Mesendoderm (in vitro differentiated cells): ENCODE data around the gene PLCE1.

ENCODE experiments used
- DNase-seq: peaks from one replicate; pipeline ENCODE4 v3.0.0; 2013
- H2AK5ac ChIP-seq: 2 replicates; pipeline ENCODE4 v1.6.1; 2013; ENCODE audit warnings: low read length, inconsistent platforms
- H2BK120ac ChIP-seq: 2 replicates; pipeline ENCODE4 v1.6.1; 2013; ENCODE audit warnings: low read depth, mild to moderate bottlenecking, low read length, moderate library complexity, mixed read lengths
- H2BK15ac ChIP-seq: replicated peaks from 2 replicates; pipeline ENCODE4 v1.6.1; 2013; ENCODE audit warnings: low read depth, mild to moderate bottlenecking, moderate library complexity
- H2BK5ac ChIP-seq: 2 replicates; pipeline ENCODE4 v1.6.1; 2013; ENCODE audit warnings: low read length, inconsistent platforms
- H3K18ac ChIP-seq: 2 replicates; pipeline ENCODE4 v1.6.1; 2013; ENCODE audit warnings: mild to moderate bottlenecking, low read length, mixed read lengths
- H3K23ac ChIP-seq: one replicate; pipeline ENCODE4 v1.6.1; 2013; ENCODE audit warnings: low read length
- H3K27ac ChIP-seq: 2 replicates; pipeline ENCODE4 v1.5.1; 2013; ENCODE audit warnings: low read depth, mild to moderate bottlenecking, inconsistent platforms, low read length, moderate library complexity
- H3K27me3 ChIP-seq: 2 replicates; pipeline ENCODE4 v1.6.1; 2013; ENCODE audit warnings: low read length, control low read depth, mild to moderate bottlenecking, inconsistent platforms; ENCODE audit not compliant: insufficient read depth, poor library complexity
- H3K36me3 ChIP-seq: 2 replicates; pipeline ENCODE4 v1.6.1; 2013; ENCODE audit warnings: low read length, inconsistent platforms; ENCODE audit not compliant: control insufficient read depth, insufficient read depth
- H3K4ac ChIP-seq: one replicate; pipeline ENCODE4 v1.6.1; 2013; ENCODE audit warnings: low read depth, mild to moderate bottlenecking, low read length, moderate library complexity
- H3K4me1 ChIP-seq: 2 replicates; pipeline ENCODE4 v1.6.1; 2013; ENCODE audit warnings: low read depth, low read length, inconsistent platforms; ENCODE audit not compliant: control insufficient read depth
- H3K4me2 ChIP-seq: 2 replicates; pipeline ENCODE4 v1.6.1; 2013; ENCODE audit warnings: low read length
- H3K4me3 ChIP-seq: 2 replicates; pipeline ENCODE4 v1.5.1; 2013; ENCODE audit warnings: mild to moderate bottlenecking, low read length
- H3K56ac ChIP-seq: one replicate; pipeline ENCODE4 v1.6.1; 2013; ENCODE audit warnings: low read length
- H3K79me1 ChIP-seq: 2 replicates; pipeline ENCODE4 v1.6.1; 2013; ENCODE audit warnings: low read length, inconsistent platforms
- H3K79me2 ChIP-seq: 2 replicates; pipeline ENCODE4 v1.6.1; 2013; ENCODE audit warnings: mild to moderate bottlenecking, low read length; ENCODE audit not compliant: control insufficient read depth, insufficient read depth
- H3K9ac ChIP-seq: 2 replicates; pipeline ENCODE4 v1.6.1; 2013; ENCODE audit warnings: low read length, inconsistent platforms
- H4K5ac ChIP-seq: one replicate; pipeline ENCODE4 v1.6.1; 2013; ENCODE audit warnings: low read length
- H4K8ac ChIP-seq: one replicate; pipeline ENCODE4 v1.6.1; 2013; ENCODE audit warnings: low read depth, mild to moderate bottlenecking, control low read depth, low read length, moderate library complexity
- whole genome bisulfite sequencing: extraction: QIAGEN DNeasy Blood & Tissue Kit; methylation state at CpG from one replicate; pipeline ENCODE4 v1.1.7; 2013; ENCODE audit warnings: low lambda C conversion rate, missing lambda C conversion rate; ENCODE audit not compliant: insufficient coverage; ENCODE audit errors: extremely low coverage; 5-methylcytosine and 5-hydroxymethylcytosine counted together

PLCE1 gene

DNA sequence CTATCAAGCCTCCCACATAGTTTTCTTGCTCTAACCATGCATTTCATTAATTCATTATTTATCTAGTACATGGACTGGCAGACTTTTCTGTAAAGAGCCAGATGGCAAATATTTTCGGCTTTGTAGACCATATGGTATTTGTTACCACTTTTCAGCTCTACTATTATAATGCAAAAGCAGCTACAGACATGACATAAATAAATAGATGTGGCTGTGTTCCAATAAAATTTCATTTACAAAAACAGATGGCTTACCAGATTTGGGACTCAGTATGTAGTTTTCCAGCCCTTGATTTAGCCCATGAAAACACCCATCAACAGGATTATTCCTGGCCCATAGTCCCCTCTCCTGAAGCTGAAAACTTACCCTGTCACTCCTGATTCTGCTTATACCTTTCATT is 32.1 kb downstream of the PLCE1 start:
- no peaks in the 10 kb centered on the region for H3K27me3 ChIP-seq
- H3K79me1 ChIP-seq = no peaks in the 10 kb centered on the region
- H3K36me3 ChIP-seq = no peaks in the 10 kb centered on the region
- H3K9ac ChIP-seq = no peak overlapping the region
- H2BK15ac ChIP-seq = no peak overlapping the region
- H3K56ac ChIP-seq = no peak overlapping the region
- H2BK120ac ChIP-seq = no peak overlapping the region
- H3K79me2 ChIP-seq = no peaks in the 10 kb centered on the region
- H2BK5ac ChIP-seq = no peak overlapping the region
- no peak overlapping the region for H4K8ac ChIP-seq
- no peak overlapping the region for H3K4me3 ChIP-seq
- no peak overlapping the region for H3K23ac ChIP-seq
- WGBS = no CpG with 5 or more reads among the region's 1 CpG
- no peak overlapping the region for H4K5ac ChIP-seq
- H3K27ac ChIP-seq = no peak overlapping the region
- no peak overlapping the region for H3K4ac ChIP-seq
- no peaks in the 10 kb centered on the region for H3K4me1 ChIP-seq
- no peak overlapping the region for H3K18ac ChIP-seq
- no peak overlapping the region for H3K4me2 ChIP-seq
- H2AK5ac ChIP-seq = no peak overlapping the region
- DNase-seq = no peak

DNA sequence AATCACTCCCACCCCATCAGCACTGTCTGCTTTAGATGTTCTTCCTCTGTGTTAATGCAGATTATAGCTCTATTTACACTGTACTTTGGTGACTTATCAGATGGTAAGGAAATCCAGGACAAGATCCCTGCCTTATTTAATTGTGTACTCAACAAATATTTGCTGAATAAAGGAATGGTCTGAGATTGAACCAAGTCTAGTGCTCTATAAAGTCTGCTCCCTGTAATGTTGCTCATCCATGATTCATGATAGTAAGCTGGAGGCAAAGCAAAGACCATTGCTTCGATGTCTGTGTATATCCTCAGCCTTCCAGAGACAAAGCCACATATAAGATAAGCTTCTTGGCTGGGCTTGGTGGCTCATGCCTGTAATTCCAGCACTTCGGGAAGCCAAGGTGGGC is 33.5 kb downstream of the PLCE1 start:
- Histone ChIP-seq H2AK5ac (no peak overlapping the region), H3K4me1 (no peaks in the 10 kb centered on the region), H3K79me1 (no peaks in the 10 kb centered on the region), H3K4ac (no peak overlapping the region), H2BK5ac (no peak overlapping the region), H3K9ac (no peak overlapping the region), H3K27me3 (no peaks in the 10 kb centered on the region), H3K36me3 (no peaks in the 10 kb centered on the region), H4K5ac (no peak overlapping the region), H3K23ac (no peak overlapping the region), H4K8ac (no peak overlapping the region), H3K56ac (no peak overlapping the region), H3K4me2 (no peak overlapping the region), H3K79me2 (no peaks in the 10 kb centered on the region), H3K18ac (no peak overlapping the region), H2BK120ac (no peak overlapping the region), H2BK15ac (no peak overlapping the region), H3K4me3 (no peak overlapping the region), H3K27ac (no peak overlapping the region)
- no peak for DNase-seq
- WGBS = no CpG with 5 or more reads among the region's 2 CpGs

DNA sequence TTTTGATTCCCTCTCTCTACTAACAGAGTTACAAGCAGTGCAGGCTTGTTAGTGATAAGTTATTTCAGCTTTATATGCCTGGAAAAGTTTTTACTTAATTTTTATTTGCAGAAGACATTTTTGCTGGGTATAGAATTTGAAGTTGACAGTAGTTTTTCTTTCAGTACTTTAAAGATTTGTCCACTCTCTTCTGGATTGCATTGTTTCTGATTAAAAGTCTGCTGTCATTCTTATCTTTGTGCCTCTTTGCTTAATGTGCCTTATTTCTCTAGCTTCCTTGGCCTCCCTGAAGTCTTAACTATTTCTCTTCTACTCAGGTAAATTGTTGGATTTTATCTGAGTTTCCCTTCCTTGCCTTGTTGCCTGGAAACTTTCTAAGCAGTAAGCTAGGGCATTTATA is 36.2 kb downstream of the PLCE1 start:
- H3K79me1 ChIP-seq = no peaks in the 10 kb centered on the region
- H3K4me2 ChIP-seq = no peak overlapping the region
- H3K36me3 ChIP-seq = no peaks in the 10 kb centered on the region
- no peak overlapping the region for H4K5ac ChIP-seq
- H3K4me1 ChIP-seq = no peaks in the 10 kb centered on the region
- H3K79me2 ChIP-seq = no peaks in the 10 kb centered on the region
- H2BK15ac ChIP-seq = no peak overlapping the region
- no peak overlapping the region for H3K27ac ChIP-seq
- DNase-seq = no peak
- no peak overlapping the region for H3K56ac ChIP-seq
- H2BK120ac ChIP-seq = no peak overlapping the region
- no peak overlapping the region for H3K23ac ChIP-seq
- no peak overlapping the region for H3K4me3 ChIP-seq
- no peak overlapping the region for H2BK5ac ChIP-seq
- H3K9ac ChIP-seq = no peak overlapping the region
- no peak overlapping the region for H3K18ac ChIP-seq
- no peak overlapping the region for H4K8ac ChIP-seq
- H2AK5ac ChIP-seq = no peak overlapping the region
- H3K27me3 ChIP-seq = no peaks in the 10 kb centered on the region
- H3K4ac ChIP-seq = no peak overlapping the region

DNA sequence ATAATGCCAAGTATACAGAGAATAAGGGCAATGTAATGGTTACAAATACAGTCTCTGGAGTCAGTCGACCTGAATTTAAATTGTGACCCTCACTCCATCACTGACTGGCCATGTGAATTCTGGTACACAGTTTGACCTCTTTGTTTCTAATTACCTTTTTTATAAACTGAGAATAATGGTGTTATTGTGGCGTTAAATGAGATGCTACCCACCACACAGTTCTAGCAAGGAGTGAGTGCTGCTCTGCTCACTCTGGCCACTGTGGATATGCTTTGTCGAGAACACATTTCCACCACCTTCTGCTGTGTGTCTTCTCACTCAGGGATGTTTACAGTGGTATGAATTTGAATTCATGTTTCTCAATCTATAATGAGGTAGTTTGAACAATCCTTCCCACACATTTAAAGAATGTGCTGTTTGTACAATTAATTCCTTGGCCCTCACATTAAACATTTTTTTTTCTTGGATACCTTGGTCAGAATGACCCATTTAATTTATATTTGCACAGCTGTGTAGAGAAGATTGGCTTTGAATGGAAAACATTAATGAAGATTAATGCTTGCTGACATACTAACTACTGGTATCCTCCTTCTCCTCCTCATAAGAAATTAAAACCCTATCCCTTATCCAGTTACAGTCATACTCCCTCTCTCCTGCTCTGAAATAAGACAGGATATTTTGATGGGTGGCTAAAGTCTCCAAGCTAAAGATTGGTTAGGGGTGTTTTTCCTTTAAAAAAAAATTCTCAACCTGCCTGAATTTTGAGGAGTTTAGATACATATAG is 42.4 kb downstream of the PLCE1 start:
- H3K56ac ChIP-seq = no peak overlapping the region
- no peak overlapping the region for H4K8ac ChIP-seq
- no peak overlapping the region for H3K23ac ChIP-seq
- H4K5ac ChIP-seq = no peak overlapping the region
- no peak for DNase-seq
- H2BK15ac ChIP-seq = no peak overlapping the region
- no peak overlapping the region for H3K27ac ChIP-seq
- H3K79me1 ChIP-seq = no peaks in the 10 kb centered on the region
- no peaks in the 10 kb centered on the region for H3K36me3 ChIP-seq
- H3K27me3 ChIP-seq = no peaks in the 10 kb centered on the region
- H3K4ac ChIP-seq = no peak overlapping the region
- no peak overlapping the region for H2BK120ac ChIP-seq
- no peak overlapping the region for H2BK5ac ChIP-seq
- no peak overlapping the region for H3K18ac ChIP-seq
- no peak overlapping the region for H2AK5ac ChIP-seq
- H3K79me2 ChIP-seq = no peaks in the 10 kb centered on the region
- no peak overlapping the region for H3K4me3 ChIP-seq
- H3K4me1 ChIP-seq = no peaks in the 10 kb centered on the region
- WGBS = no CpG with 5 or more reads among the region's 3 CpGs
- no peak overlapping the region for H3K4me2 ChIP-seq
- H3K9ac ChIP-seq = no peak overlapping the region

DNA sequence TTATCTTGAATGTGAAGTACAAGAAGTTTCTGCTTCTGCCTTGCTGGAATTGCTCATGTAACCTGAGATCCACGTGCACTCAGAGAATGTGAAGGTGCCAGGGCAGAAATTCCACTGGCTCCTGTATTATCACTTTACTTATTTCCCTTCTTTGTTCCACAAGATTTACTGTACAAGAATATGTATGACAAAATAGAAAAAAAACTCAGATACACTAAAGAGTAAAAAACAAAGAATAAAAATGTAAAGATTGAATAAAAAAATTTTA is 43.0 kb downstream of the PLCE1 start:
- no peak overlapping the region for H2BK5ac ChIP-seq
- DNase-seq = no peak
- H2AK5ac ChIP-seq = no peak overlapping the region
- no peak overlapping the region for H3K23ac ChIP-seq
- no peak overlapping the region for H2BK120ac ChIP-seq
- H3K4ac ChIP-seq = no peak overlapping the region
- no peaks in the 10 kb centered on the region for H3K79me1 ChIP-seq
- no peak overlapping the region for H2BK15ac ChIP-seq
- no peak overlapping the region for H3K4me3 ChIP-seq
- no peak overlapping the region for H3K56ac ChIP-seq
- no peaks in the 10 kb centered on the region for H3K79me2 ChIP-seq
- no peaks in the 10 kb centered on the region for H3K36me3 ChIP-seq
- H3K27me3 ChIP-seq = no peaks in the 10 kb centered on the region
- H3K4me2 ChIP-seq = no peak overlapping the region
- no peak overlapping the region for H3K27ac ChIP-seq
- H4K5ac ChIP-seq = no peak overlapping the region
- H3K9ac ChIP-seq = no peak overlapping the region
- no peak overlapping the region for H4K8ac ChIP-seq
- H3K4me1 ChIP-seq = no peaks in the 10 kb centered on the region
- H3K18ac ChIP-seq = no peak overlapping the region
- no CpG with 5 or more reads among the region's 1 CpG for WGBS

DNA sequence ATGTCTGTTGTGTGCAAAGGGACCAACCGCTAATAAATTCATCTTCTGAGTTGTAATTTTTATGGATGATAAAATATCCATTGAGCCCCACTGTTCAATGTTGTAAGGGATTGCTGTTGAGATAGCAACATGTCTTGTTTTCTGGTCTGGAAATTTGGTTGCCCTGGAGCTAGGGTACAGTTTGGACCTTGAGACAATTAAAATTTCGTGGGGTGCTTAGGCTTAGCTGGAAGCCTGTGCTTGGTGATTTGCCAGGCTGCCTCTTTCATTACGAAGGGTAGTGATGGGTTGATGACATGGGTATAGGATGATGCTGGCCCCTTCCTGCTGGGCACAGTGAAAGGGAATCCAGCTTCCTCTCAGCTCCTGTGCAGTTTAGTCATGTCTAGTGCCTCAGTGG is 43.6 kb downstream of the PLCE1 start:
- no peak overlapping the region for H3K4me3 ChIP-seq
- no peak overlapping the region for H4K5ac ChIP-seq
- no peak overlapping the region for H3K23ac ChIP-seq
- no peak for DNase-seq
- no peak overlapping the region for H4K8ac ChIP-seq
- H3K4me1 ChIP-seq = no peaks in the 10 kb centered on the region
- H3K27ac ChIP-seq = no peak overlapping the region
- H2BK5ac ChIP-seq = no peak overlapping the region
- no peaks in the 10 kb centered on the region for H3K27me3 ChIP-seq
- H2BK120ac ChIP-seq = no peak overlapping the region
- no peaks in the 10 kb centered on the region for H3K79me1 ChIP-seq
- H2BK15ac ChIP-seq = no peak overlapping the region
- H3K79me2 ChIP-seq = no peaks in the 10 kb centered on the region
- no peak overlapping the region for H3K56ac ChIP-seq
- no peak overlapping the region for H3K18ac ChIP-seq
- no peak overlapping the region for H2AK5ac ChIP-seq
- no peak overlapping the region for H3K4ac ChIP-seq
- H3K9ac ChIP-seq = no peak overlapping the region
- no CpG with 5 or more reads among the region's 3 CpGs for WGBS
- H3K4me2 ChIP-seq = no peak overlapping the region
- no peaks in the 10 kb centered on the region for H3K36me3 ChIP-seq
